HCT116 (cell line): ENCODE measurements around the gene TMSB10. TPM values are rescaled to one million over a fixed set of nuclear protein-coding genes. Genes with fewer than 3 reads are reported as not detected.

Experiments used
- ATAC-seq: fragments of 200-7000 bp; cut with Tn5 transposase; 2 replicates; pipeline ENCODE4 v1.9.1; 2020; ENCODE audit warnings: mild to moderate bottlenecking, moderate library complexity
- BruUV-seq: library from RNA; stranded (reverse); fragments of 400-500 nt; replicated peaks from 2 replicates; lab custom pipeline; 2021; lab: Mats Ljungman, UMichigan
- CTCF ChIA-PET: fragments of 300-600 bp; sonication (Branson Sonifier 250); formaldehyde crosslinking; loops from one replicate; lab custom pipeline; 2021; ENCODE audit warnings: antibody characterized with exemption; lab: Charles Lee
- POLR2A ChIA-PET: fragments of 300-600, 350-600 bp; sonication (Branson Sonifier 250); formaldehyde crosslinking; loops from one replicate; lab custom pipeline; 2021; ENCODE audit warnings: antibody characterized with exemption; lab: Charles Lee
- RAD21 ChIA-PET, 2 experiments: fragments of 300-600 bp; sonication (Branson Sonifier 250); formaldehyde crosslinking; loops; one replicate each; lab custom pipeline; 2023; ENCODE audit warnings: low total read pairs in 2 of 2; ENCODE audit not compliant: uncharacterized antibody in 2 of 2, unreplicated experiment in 2 of 2, low non-redundant PET in 1 of 2; lab: Charles Lee
- DNase-seq: peaks from one replicate; pipeline ENCODE4 v3.0.0-alpha.2; 2010; ENCODE audit warnings: low read depth, low spot score
- H2AFZ ChIP-seq: fragments of 200-600 bp; shearing (Covaris generic), sonication (generic); 2 replicates; pipeline ENCODE4 v1.6.1; 2017; ENCODE audit warnings: low read depth, mixed run types, mixed read lengths, antibody characterized with exemption, low read length; ENCODE audit not compliant: poor library complexity, severe bottlenecking
- H3K27ac ChIP-seq: 2 replicates; pipeline ENCODE4 v1.5.1; 2012; ENCODE audit warnings: low read depth, low read length
- H3K27me3 ChIP-seq: fragments of 200-600 bp; sonication (generic); 2 replicates; pipeline ENCODE4 v1.6.1; 2016; ENCODE audit warnings: mixed run types, low read length, mixed read lengths; ENCODE audit not compliant: insufficient read depth
- H3K36me3 ChIP-seq, 2 experiments: fragments of 200-500 bp in 1 of 2; fragments of 200-600 bp in 1 of 2; sonication (Bioruptor generic) in 1 of 2; sonication (generic) in 1 of 2; 2 replicates each; pipeline versions ENCODE4 v1.5.1 to v1.6.1; 2014 to 2016; ENCODE audit warnings: low read length in 2 of 2, inconsistent platforms in 1 of 2, mixed read lengths in 1 of 2, mixed run types in 1 of 2; ENCODE audit not compliant: insufficient read depth in 2 of 2, control insufficient read depth in 1 of 2
- H3K4me1 ChIP-seq, 2 experiments: fragments of 200-600 bp in 1 of 2; sonication (generic) in 1 of 2; 2 replicates each; pipeline versions ENCODE4 v1.5.1 to v1.6.1; 2012 to 2017; ENCODE audit warnings: low read length in 2 of 2, inconsistent platforms in 1 of 2, mild to moderate bottlenecking in 1 of 2, mixed read lengths in 1 of 2, mixed run types in 1 of 2, moderate library complexity in 1 of 2; ENCODE audit not compliant: insufficient read depth in 2 of 2, control insufficient read depth in 1 of 2
- H3K4me2 ChIP-seq: fragments of 200-600 bp; sonication (generic); 2 replicates; pipeline ENCODE4 v1.6.1; 2017; ENCODE audit warnings: mixed run types, low read length, mixed read lengths
- H3K4me3 ChIP-seq, 2 experiments: fragments of 200-600 bp in 1 of 2; sonication (generic) in 1 of 2; replicated peaks in 1 of 2; 2 replicates each; pipeline ENCODE4 v1.5.1; 2011 to 2016; ENCODE audit warnings: low read length in 2 of 2, control low read depth in 1 of 2, low read depth in 1 of 2, mild to moderate bottlenecking in 1 of 2, mixed read lengths in 1 of 2, mixed run types in 1 of 2
- H3K79me2 ChIP-seq: fragments of 200-600 bp; sonication (generic); 2 replicates; pipeline ENCODE4 v1.6.1; 2017; ENCODE audit warnings: mild to moderate bottlenecking, mixed run types, low read length, moderate library complexity, mixed read lengths; ENCODE audit not compliant: insufficient read depth
- H3K9ac ChIP-seq: fragments of 200-600 bp; sonication (generic); 2 replicates; pipeline ENCODE4 v1.6.1; 2016; ENCODE audit warnings: low read length, mixed read lengths
- H3K9me2 ChIP-seq: fragments of 200-600 bp; sonication (generic), shearing (Covaris generic); 2 replicates; pipeline ENCODE4 v1.6.1; 2017; ENCODE audit warnings: mixed run types, mild to moderate bottlenecking, moderate library complexity; ENCODE audit not compliant: insufficient read depth
- H3K9me3 ChIP-seq, 2 experiments: fragments of 200-500 bp in 1 of 2; fragments of 200-600 bp in 1 of 2; sonication (Bioruptor generic) in 1 of 2; sonication (generic) in 1 of 2; 2 replicates each; pipeline ENCODE4 v1.6.1; 2014 to 2017; ENCODE audit warnings: low read length in 2 of 2, mixed read lengths in 2 of 2, inconsistent platforms in 1 of 2, low read depth in 1 of 2, mild to moderate bottlenecking in 1 of 2, mixed run types in 1 of 2, moderate library complexity in 1 of 2; ENCODE audit not compliant: control insufficient read depth in 1 of 2, insufficient read depth in 1 of 2
- H4K20me1 ChIP-seq: fragments of 200-600 bp; sonication (generic), shearing (Covaris generic); 2 replicates; pipeline ENCODE4 v1.6.1; 2017; ENCODE audit warnings: mixed run types, mild to moderate bottlenecking, moderate library complexity; ENCODE audit not compliant: insufficient read depth
- EGR1 ChIP-seq: IDR thresholded peaks from 2 replicates; pipeline ENCODE4 v1.6.1; 2012; ENCODE audit warnings: low read depth
- EZH2phosphoT487 ChIP-seq: fragments of 200-600 bp; IDR thresholded peaks from 2 replicates; pipeline ENCODE4 v1.6.1; 2018; ENCODE audit warnings: antibody characterized with exemption, borderline replicate concordance
- MAX ChIP-seq: IDR thresholded peaks from 2 replicates; pipeline ENCODE4 v1.6.1; 2012
- POLR2A ChIP-seq: IDR thresholded peaks from 2 replicates; pipeline ENCODE4 v1.7.0; 2011; ENCODE audit warnings: borderline replicate concordance; ENCODE audit not compliant: insufficient read depth, insufficient read length; ENCODE audit errors: extremely low read depth
- ZFX ChIP-seq: fragments of 450-650 bp; IDR thresholded peaks from 2 replicates; pipeline ENCODE4 v1.6.1; 2017
- intact Hi-C: fragments of 100-400 bp; cut with micrococcal nuclease; formaldehyde crosslinking; loops from 2 replicates; pipeline ENCODE4 v1.10.0; 2022
- total RNA-seq: library from RNA; stranded (reverse); gene quantifications from one replicate; pipeline ENCODE4 v1.2.1, GENCODE V29; 2021; ENCODE audit not compliant: unreplicated experiment

The TMSB10 gene
- total RNA-seq, 1 experiment from 2014 or later: 2,677 TPM

- peaks cover 5 to 24% of the 10 kb centered on the region in 2 experiments; a peak in 3 of 4 replicates for H3K4me1 ChIP-seq
- no peaks in the 10 kb centered on the region for H3K9me3 ChIP-seq
- no peaks in the 10 kb centered on the region for H3K9me2 ChIP-seq
- no peak for TF ChIP-seq POLR2A
- TF ChIP-seq EZH2phosphoT487: no peak
- TF ChIP-seq ZFX: 0 out of 2 replicates have a peak, but pooled peaks have one; percentile 16
- TF ChIP-seq MAX: peak; percentile 67
- TF ChIP-seq EGR1: peak; percentile 38; the same call in 1 of the 2 replicates
- ChIA-PET POLR2A (interaction anchor here (1.0 kb wide), 1 partner anchor 45 kb away, joined by 3 read pairs; no protein-coding TSS in a partner anchor), CTCF (interaction anchor here (1.6 to 2.0 kb wide), 2 partner anchors 45 to 355 kb away, joined by 4 to 18 read pairs; no protein-coding TSS in a partner anchor), RAD21 (no interaction called here)
- no peak for DNase-seq
- H3K27ac ChIP-seq: no peak within 1 kb of the TSS
- BruUV-seq: no TSS peak
- peak within 1 kb of the TSS; percentile 51 to 63 for H3K4me3 ChIP-seq
- H4K20me1 ChIP-seq: no peaks in the 10 kb centered on the region
- peak within 1 kb of the TSS; percentile 82 for H3K4me2 ChIP-seq
- H2AFZ ChIP-seq: peak within 1 kb of the TSS; percentile 96
- no peaks in the 10 kb centered on the region for H3K36me3 ChIP-seq
- no peaks in the 10 kb centered on the region; the same call in 1 of the 2 replicates for H3K27me3 ChIP-seq
- H3K79me2 ChIP-seq: no peaks in the 10 kb centered on the region
- intact Hi-C loops: no loop called here
- peak within 1 kb of the TSS; percentile 57 for H3K9ac ChIP-seq
- peak; percentile 53 for ATAC-seq
These were observed 24.6 kb upstream of the TMSB10 start, which contains the start of gene TRABD2A for GRCh38 chr2:84880645-84881521. Gene TRABD2A, minus strand, starts transcription at chr2:84881084. Its CDS starts 45 bp downstream, at chr2:84881039.
